HG02623 (cell line): ENCODE measurements around the gene PFKP.

Source experiments
- ATAC-seq: cut with Tn5 transposase; IDR thresholded peaks from one replicate; pipeline ENCODE4 v1.9.1; 2021; ENCODE audit warnings: moderate library complexity; ENCODE audit not compliant: unreplicated experiment

Gene PFKP

DNA sequence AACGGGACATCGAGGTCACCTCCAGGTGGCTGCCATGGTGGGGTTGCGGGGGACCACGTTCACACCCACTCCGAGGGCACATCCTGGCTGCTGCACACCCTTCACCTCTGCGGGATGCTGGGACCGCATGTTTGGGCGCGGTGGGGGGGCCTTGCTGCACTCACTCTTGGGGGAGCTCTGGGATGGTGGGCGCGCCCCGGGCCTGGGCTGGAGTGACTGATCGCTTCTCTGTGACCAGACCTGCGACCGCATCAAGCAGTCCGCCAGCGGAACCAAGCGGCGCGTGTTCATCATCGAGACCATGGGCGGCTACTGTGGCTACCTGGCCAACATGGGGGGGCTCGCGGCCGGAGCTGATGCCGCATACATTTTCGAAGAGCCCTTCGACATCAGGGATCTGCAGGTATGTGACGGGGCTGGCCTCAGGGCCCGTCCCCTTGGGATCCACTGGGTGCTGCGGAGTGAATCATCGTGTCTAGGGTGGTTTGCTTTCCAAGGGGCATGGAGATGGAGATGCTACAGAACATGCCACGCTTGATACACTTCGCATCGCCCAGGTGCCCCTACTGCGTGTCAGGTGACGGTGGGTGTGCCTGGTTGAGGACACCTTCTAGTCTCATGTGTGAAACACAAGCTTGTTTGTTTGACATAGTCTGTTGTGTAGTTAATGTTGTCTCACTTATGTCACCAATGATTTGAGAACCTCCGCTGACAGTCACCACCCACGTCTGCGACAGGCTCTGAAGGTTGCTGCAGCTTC, 62.4 kb downstream of the PFKP start:
- no peak for ATAC-seq

DNA sequence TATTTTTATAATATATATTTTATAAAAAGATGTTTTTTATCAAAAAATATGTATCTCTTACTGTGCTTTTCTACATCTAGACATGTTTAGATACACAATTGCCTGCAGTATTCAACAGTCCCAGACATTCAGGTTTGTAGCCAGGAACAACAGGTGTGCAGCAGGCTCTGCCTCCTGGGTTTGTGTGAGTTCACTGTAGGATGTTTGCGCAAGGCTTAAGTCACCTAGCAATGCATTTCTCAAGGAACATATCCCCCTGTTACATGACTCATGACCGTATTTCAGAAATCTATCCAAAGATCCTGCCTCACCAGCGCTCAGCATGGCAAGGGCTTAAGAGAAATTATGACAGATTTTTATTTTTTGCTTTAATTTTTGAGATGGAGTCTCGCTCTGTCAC, 63.8 kb downstream of the PFKP start:
- ATAC-seq, result no peak

DNA sequence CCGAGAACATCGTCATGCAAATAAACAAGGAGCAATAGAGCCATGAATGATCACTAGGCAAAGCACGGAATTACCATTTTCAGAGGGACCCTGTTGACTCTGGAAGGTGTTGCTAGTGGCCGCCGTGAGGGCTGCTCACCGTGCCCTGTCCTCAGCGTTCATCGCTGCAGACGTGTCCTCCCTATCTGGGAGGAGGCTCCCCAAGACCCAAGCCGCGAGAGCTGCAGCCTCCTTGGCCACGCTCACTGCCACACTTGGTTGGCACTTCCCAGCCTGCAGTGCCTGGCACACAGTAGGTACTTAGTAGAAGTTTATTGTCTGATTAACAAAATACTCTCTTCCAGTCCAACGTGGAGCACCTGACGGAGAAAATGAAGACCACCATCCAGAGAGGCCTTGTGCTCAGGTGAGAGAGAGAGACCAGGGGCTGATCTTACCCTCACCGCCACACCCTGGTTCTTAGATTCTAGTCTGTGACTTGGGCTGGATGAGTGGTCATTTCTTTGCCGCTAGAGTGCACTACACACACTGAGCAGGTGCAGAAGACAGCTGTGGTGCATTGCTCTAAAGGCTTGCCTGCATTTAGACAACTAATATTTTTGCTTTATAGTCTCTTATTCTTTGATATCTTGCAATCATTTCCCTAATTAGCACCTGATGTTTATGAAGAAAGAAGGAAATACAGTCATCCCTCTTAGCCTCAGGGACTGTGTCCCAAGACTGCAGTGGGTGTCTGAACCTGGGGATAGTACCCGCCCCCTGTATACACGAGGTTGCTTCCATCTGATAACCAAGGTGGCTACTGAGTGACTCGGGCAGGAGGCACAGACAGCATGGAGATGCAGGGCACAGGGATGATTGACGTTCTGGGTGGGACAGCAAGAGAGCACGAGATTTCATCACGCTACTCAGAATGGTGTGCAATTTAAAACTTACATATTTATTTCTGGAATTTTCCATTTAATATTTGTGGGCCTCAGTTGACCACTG, 65.0 kb downstream of the PFKP start:
- ATAC-seq, result no peak

DNA sequence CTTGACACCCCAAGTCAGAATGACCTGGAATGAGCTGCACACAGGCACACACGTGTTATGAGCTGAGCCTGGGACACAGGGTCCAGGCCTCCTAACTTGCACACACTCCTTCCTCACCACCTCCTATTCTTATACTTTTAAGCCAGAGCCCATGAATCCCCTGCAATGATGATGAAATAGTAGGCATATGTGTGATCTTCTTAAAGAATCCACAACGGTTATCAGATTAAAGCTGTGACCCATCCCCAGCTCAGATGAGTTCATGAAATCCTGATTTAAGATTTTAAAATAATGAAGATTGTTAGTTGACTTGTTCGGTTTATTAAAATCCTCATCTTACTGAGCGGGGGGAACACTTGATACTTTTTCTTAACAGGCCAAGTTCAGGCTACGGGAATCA, 66.6 kb downstream of the PFKP start:
- ATAC-seq, result no peak

DNA sequence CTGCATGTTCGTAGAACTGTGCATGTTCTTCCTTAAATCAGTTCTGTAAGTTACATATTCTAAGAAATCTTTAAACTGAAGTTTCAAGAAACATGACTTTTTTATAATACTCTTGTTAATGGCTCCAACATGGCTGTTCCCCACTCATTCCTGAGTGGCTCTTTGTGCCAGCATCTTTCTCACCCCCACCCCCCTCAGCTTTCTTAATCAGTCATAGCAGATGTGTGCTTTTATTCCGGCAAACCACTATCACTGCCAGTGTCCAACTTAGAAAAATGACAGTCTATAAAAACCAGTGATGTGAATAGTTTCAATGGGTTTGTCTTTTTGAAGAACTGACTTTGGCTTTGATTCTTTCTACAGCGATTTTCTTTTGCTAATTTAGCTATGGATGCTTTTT, 67.7 kb downstream of the PFKP start:
- no peak for ATAC-seq

DNA sequence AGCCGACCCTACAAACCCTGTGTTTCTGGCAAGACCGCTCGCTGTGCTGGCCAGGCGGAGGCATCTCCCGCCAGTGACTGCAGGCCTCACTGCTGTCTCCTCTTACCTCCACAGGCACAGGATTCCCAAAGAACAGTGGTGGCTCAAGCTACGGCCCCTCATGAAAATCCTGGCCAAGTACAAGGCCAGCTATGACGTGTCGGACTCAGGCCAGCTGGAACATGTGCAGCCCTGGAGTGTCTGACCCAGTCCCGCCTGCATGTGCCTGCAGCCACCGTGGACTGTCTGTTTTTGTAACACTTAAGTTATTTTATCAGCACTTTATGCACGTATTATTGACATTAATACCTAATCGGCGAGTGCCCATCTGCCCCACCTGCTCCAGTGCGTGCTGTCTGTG, 69.0 kb downstream of the PFKP start:
- no peak for ATAC-seq

DNA sequence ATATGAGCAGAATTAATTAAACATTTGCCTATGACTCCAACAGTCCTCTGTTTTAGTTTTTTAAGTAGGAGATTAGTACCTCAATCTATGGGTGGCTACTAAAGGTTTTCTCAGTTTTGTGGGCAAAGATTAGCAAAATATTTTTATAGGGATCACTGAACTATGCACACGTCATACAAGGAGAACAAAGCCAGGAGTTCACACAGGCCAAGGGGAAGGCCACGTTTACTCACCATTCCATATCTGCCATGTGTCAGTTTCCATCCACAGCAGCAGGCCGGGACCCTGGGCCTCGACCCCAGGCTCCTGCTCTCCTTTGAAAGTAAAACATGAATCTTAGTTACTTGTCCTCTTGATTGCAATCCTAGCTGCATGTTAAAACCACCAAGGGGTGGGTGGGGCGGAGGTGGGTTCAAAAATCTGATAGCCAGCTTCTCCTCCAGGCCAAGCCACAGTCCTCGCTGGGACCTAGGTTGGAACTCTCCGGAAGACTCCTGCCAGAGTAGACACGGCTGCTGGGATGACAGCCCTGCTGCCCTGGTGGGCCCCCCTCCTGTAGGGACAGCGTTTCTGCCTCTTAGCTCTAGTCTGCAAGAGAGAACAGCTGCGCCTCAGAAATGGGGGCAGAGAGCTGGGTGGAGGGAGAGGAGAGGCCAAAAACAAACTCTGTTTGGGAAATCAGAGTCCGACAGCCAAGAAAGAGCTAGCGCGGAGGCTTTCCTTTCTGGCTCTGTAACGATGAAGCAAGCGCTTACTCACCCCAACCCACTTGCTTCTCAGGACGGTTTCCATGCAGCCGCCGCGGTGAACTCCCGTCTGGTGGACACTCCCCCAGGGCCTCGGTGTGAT, 69.6 kb downstream of the PFKP start:
- no peak for ATAC-seq

DNA sequence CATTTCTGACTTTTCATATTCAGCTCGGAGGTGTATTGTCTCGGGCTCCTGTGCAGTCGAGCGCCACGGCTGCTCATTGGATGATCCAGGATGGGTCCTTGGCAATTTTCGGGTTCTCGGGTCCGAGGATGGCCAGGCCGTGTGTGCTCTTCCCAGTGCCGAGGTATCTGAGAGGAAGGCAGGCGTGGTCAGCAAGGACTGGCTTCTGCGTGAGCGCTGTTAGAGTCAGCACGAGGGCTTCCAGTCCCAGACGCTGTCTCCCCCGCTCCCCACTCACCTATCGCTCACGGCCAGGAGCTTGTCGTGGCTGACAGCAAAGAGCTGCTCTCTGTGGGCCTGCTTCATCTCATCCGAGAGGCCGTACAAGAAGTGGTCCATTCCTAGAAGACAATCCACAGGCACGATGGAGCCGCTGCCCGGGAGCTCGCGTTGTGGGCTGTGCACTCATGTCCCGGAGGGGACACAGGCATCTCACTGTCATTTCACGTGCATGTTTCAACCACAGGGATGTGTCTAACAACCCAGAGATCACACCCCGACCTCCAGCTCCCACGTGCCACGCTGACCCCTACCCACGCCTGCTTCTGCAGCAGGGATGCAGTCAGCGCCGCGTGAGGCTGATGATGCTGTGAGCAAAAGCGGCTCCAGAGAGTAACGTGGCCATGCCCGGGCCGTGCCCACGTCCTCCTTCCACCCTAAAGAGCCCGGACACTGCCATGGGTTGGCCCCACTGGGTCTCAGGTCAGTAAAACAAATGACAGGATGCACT, 70.8 kb downstream of the PFKP start:
- no peak for ATAC-seq

DNA sequence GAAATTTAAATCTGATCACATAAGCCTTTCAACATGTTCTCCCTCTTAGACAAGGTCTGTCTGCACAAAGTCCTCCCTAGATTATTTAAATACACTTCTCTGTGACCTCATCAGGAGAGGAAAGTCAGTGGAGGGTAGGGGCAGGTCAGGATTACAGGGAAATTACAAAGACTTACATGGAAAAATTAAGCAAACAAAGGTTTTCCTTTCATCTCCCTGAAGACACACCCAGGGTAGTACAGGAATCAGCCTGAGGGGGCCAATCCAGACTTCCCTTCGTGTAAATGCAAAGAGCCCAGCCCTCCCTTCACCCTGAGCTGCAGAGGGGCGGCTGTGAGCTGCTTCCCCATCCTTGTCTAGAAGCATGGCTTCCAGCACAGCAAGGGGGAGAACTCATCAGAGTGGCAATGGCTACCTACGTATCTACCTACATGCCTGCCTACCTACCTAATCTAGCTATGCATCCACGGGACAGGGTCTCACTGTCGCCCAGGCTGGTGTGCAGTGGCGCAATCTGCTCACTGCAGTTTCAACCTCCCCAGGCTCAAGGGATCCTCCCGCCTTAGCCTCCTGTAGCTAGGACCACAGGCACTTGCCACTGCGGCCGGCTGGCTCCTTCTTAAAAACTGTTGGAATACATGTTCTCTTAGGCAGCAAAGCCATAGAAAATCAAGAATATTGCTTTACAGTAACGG, 72.0 kb downstream of the PFKP start:
- ATAC-seq, result no peak

DNA sequence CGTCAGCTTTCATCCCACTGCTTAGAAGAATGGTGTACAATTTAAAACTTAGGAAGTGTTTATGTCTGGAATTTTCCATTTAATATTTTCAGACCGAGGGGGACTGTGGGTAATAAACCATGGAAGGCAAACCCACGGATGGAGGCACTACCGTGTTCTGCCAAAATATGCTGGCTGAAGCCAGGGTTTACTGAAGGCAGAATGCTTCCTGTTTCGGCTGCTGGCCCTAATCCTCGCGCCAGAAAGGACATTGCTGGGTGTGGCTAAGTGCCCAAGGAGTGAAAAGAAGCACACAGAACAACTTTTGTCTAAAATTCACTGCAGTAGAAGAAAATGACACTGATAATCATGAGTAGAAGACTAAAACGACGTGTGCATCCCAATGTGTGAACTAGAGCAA, 72.9 kb downstream of the PFKP start:
- no peak for ATAC-seq

DNA sequence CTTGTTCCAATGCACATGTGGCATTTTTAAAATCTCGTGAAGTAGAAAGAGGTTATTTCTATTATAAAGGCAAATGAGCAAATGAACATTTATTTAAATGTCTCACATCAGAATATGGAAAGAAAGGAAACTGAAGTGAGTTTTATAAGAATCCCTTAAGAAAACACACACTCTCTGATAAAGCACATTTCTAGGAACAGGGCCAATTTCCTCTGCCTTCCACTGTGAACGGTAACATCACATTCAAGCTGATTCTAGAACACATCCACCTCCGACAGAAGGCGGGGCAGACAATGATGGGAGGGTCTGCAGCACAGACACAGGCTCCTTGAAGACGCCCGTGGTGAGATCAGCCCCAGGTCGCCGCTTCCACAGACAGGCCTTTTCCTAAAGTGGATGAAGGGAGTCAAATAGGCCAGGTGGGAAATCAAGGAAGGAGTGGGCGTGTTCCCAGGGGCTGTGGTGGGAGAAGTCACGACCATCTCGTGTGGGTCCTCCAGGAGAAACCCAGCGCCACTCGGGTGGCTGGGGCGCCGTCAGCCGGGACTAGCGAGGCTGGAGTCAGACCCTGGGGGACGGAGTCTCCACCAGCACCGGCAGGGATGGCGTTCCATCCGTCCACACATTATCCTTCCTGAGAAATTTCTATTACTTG, 74.1 kb downstream of the PFKP start:
- ATAC-seq, result no peak

DNA sequence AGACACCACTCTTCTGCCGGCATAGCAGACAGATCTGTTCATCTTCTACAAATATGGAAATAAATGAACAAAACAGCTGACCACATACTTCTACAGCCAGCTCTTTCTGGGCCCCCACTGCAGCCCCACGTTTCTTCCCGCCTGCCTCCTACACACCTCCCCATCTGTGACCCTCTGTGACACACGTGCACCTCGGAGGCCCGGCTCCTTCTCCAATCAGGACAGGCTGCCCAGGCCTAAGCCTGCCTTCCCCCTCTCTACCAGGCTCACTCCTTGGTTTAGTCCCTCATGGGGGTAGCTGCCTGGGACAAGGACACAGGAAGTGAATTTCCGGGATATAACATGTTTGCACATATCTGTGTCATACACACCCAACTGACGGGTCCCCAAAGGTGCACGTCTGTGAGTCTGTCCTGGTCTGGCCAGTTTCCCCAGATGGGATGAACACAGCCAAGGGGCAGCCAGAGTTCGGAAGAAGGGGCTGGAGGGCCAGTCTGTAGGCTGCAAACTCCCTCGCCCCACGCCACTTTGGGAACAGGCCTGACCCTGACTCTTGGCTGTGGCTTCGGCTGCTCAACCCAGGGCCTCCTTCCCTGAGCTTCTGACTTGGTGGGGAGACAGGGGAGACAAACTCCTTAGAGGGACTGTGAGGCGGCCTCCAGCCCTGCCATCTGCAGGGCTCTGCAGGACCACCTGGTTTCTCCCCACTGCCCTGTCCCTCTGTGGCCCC, 75.0 kb downstream of the PFKP start:
- no peak for ATAC-seq

DNA sequence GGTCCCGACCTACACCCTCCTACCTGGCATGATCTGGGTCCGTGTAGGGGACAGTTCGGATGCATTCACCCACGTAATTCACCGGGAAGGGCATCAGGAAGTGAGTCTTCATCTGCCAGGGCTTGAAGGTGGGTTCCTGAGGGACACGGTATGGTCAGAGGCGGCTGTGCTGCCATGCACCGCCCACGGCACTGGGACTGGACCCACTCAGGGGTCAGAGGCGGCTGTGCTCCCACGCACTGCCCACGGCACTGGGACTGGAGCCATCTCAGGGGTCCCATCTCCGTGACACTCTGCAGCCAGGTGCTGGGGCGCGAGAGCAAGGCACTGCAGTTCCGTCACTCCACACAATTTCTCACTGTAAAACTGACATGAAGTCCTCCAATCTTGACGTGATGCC, 76.0 kb downstream of the PFKP start:
- ATAC-seq, result no peak

DNA sequence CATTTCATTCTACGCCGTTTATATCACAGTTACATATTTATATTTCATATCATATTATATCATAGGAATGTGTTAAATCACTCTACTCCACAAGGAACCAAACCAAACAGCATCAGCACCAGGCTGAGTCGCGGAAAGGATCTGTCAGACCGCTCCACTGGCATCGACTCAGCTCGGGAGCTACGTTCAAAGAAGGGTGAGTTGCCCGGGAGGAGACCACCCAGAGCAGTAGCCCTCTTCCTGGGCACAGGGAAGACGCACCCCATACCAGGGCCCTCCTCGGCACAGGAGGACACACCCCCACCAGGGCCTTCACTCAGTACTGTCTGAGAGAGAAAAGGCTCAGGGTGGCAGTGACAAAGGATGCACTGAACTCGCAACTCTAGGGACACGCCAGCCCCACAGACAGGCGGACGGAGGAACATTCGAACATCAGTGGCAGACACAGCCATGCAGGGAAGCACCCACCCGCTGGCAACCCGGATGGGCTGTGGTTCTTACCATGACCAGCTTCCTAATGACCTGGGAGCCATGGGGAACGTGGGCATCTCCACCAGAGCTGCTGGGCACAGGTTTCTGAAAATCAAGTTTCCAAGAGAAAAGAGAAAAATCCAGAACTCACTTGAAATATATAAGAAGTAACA, 76.6 kb downstream of the PFKP start:
- ATAC-seq, result no peak

DNA sequence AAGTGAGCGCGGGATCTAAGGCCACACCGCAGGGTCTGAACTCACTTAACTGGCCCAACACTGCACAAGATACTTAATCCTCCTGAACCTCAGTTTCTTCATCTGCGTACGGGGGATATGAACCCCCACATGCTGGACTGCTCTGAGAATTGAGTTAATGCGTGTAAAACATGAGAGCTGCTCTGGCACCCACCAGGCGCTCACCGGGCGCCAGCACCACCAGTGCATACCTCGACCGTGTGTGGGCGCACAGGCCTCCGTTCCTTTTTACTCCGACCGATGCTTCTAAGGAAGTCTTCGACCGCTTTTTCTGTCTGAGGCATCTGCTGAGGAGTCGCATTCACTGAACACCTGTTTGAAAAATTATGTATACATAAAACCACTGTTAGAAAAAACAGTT, 78.0 kb downstream of the PFKP start:
- no peak for ATAC-seq

DNA sequence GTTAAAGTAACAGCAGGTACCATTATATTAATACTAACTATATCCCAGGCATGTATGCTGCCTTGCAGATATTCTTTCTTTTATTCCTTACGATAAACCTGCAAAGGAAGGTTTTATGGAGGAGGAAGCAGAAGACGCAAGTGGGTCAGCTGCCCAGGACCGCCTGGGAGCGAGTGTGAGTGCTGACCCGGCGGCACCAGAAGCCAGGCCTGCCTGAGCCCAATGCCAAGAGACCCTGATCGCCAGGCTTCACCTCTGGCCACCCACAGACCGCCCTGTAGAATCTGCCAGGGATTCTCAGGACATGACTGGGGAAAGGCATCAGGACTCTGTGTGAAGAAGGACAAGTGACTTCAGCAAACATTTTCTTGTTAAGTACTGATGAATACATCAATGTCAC, 78.9 kb downstream of the PFKP start:
- ATAC-seq, result no peak

DNA sequence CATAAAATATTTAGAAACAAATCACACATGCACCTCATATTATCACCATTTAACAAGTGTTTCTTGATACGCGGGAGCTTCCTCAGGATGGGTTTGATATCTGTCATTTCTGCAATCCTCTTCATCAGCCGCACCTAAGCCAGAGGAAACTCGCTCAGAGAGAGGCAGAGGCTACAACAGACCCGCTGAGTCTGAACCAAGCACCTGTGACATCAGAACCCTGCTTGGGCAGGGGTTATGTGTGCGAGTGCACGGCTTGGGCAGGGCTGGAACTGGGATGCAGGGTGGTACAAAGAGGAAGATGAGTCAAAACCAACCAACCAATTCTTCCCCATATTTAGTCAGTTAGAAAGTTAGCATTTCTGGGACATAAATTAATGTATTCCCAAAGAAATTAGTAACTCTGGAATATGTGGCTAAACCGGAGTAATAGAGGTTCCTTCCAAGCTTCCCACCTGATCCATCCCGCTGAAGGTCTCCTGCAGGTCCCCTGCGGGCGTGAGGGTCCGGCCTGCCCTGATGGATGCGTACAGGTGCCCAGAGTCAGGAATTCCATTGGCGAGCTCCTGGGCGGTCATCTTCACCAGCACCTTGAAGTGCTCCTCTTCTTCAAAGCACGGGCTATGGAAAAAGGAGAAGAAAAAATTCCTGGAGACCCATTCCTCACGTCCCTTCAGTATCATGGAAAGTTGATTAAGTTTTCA, 79.9 kb downstream of the PFKP start:
- no peak for ATAC-seq

DNA sequence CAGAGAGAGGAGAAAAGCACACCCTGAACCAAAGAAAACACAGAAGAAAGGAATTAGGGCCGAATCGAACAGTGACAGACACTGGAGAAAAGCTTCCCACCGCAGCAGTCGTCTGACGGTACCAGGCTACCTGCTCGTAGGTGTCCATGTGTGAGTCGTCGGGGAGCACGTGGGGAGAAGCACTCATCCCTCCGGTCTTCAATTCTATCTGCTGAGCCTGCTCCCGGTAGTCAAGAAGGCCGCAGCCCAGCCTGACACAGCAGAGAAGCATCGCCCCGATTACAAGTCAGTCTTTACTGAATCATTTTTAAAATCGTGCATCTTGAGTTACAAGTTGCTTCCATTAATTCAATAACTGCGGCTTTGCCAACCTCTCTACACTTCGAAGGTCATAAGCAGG, 80.7 kb downstream of the PFKP start:
- ATAC-seq, result no peak
